ENCODE measurements around the gene LRRC25.

Gene LRRC25

GRCh38 chr19:18423258-18424020 lies 26.0 kb upstream of the LRRC25 start:
- ATAC-seq (replicated peaks) = no peak
- Mint-ChIP-seq H3K27me3 (peaks cover 6 to 13% of the 10 kb centered on the region in 2 donors), H3K9me3 (no peaks in the 10 kb centered on the region), H3K36me3 (no peaks in the 10 kb centered on the region), H3K27ac (no peak overlapping the region), H3K4me1 (peaks cover 40 to 59% of the 10 kb centered on the region in 2 donors), H3K4me3 (no peak overlapping the region)
- no peak for DNase-seq

- no peak overlapping the region for H3K4me3 Mint-ChIP-seq
- H3K27me3 Mint-ChIP-seq = peaks cover 13 to 20% of the 10 kb centered on the region in 2 donors
- ATAC-seq (replicated peaks) (no peak), DNase-seq (no peak)
- H3K4me1 Mint-ChIP-seq = peaks cover 47 to 67% of the 10 kb centered on the region in 2 donors
- H3K9me3 Mint-ChIP-seq = no peaks in the 10 kb centered on the region
- H3K27ac Mint-ChIP-seq = no peak overlapping the region
- H3K36me3 Mint-ChIP-seq = no peaks in the 10 kb centered on the region
Observed at GRCh38 chr19:18422530-18423191, 25.2 kb upstream of the LRRC25 start.

- Mint-ChIP-seq H3K27ac (no peak overlapping the region), H3K9me3 (no peaks in the 10 kb centered on the region), H3K27me3 (peaks cover 22 to 31% of the 10 kb centered on the region in 2 donors), H3K4me1 (peaks cover 56 to 72% of the 10 kb centered on the region in 2 donors), H3K36me3 (no peaks in the 10 kb centered on the region), H3K4me3 (no peak overlapping the region)
- ATAC-seq (replicated peaks) = no peak
- no peak for DNase-seq
Observed at GRCh38 chr19:18421371-18421959, 24.0 kb upstream of the LRRC25 start.

GRCh38 chr19:18420930-18421329 lies 23.5 kb upstream of the LRRC25 start:
- H3K4me3 Mint-ChIP-seq = peak overlapping the region; percentile 17 to 19
- no peaks in the 10 kb centered on the region for H3K9me3 Mint-ChIP-seq
- peaks cover 55 to 72% of the 10 kb centered on the region in 2 donors for H3K4me1 Mint-ChIP-seq
- DNase-seq (no peak), ATAC-seq (replicated peaks) (no peak)
- no peak overlapping the region for H3K27ac Mint-ChIP-seq
- H3K36me3 Mint-ChIP-seq = no peaks in the 10 kb centered on the region
- H3K27me3 Mint-ChIP-seq = peaks cover 27 to 36% of the 10 kb centered on the region in 2 donors

- DNase-seq (no peak), ATAC-seq (replicated peaks) (peak; percentile 37 to 39)
- peaks cover 53 to 74% of the 10 kb centered on the region in 2 donors for H3K4me1 Mint-ChIP-seq
- H3K27me3 Mint-ChIP-seq = peaks cover 34 to 47% of the 10 kb centered on the region in 2 donors
- H3K36me3 Mint-ChIP-seq = no peaks in the 10 kb centered on the region
- H3K4me3 Mint-ChIP-seq = peak overlapping the region; percentile 74 to 86
- H3K27ac Mint-ChIP-seq = peak overlapping the region; percentile 65
- H3K9me3 Mint-ChIP-seq = no peaks in the 10 kb centered on the region
Observed at GRCh38 chr19:18419699-18420460, 22.5 kb upstream of the LRRC25 start.

GRCh38 chr19:18419195-18419698 lies 21.8 kb upstream of the LRRC25 start, which contains the start of gene SSBP4:
Gene SSBP4 (plus strand): TSS chr19:18419398. CDS start chr19:18419649, 251 bp downstream.
- Mint-ChIP-seq H3K9me3 (no peaks in the 10 kb centered on the region), H3K27me3 (peaks cover 38 to 53% of the 10 kb centered on the region in 2 donors), H3K27ac (peak within 1 kb of the TSS; percentile 79), H3K4me1 (peaks cover 53 to 81% of the 10 kb centered on the region in 2 donors), H3K4me3 (peak within 1 kb of the TSS; percentile 82 to 86), H3K36me3 (no peaks in the 10 kb centered on the region)
- ATAC-seq (replicated peaks) = peak; percentile 67 to 74
- peak; percentile 58 for DNase-seq

GRCh38 chr19:18418483-18419194 lies 21.2 kb upstream of the LRRC25 start:
- H3K4me1 Mint-ChIP-seq = peaks cover 55 to 85% of the 10 kb centered on the region in 2 donors
- peaks cover 43 to 59% of the 10 kb centered on the region in 2 donors for H3K27me3 Mint-ChIP-seq
- peak overlapping the region; percentile 79 for H3K27ac Mint-ChIP-seq
- DNase-seq (no peak), ATAC-seq (replicated peaks) (peak; percentile 20 to 27)
- H3K9me3 Mint-ChIP-seq = no peaks in the 10 kb centered on the region
- H3K36me3 Mint-ChIP-seq = no peaks in the 10 kb centered on the region
- peak overlapping the region; percentile 82 to 86 for H3K4me3 Mint-ChIP-seq

GRCh38 chr19:18418029-18418482 lies 20.6 kb upstream of the LRRC25 start:
- Mint-ChIP-seq H3K4me1 (peaks cover 52 to 82% of the 10 kb centered on the region in 2 donors), H3K4me3 (peak overlapping the region; percentile 82 to 86), H3K9me3 (no peaks in the 10 kb centered on the region), H3K36me3 (no peaks in the 10 kb centered on the region), H3K27ac (peak overlapping the region; percentile 79), H3K27me3 (peaks cover 47 to 65% of the 10 kb centered on the region in 2 donors)
- no peak for DNase-seq
- no peak for ATAC-seq (replicated peaks)

- Mint-ChIP-seq H3K9me3 (no peaks in the 10 kb centered on the region), H3K27ac (peak overlapping the region; percentile 82), H3K36me3 (no peaks in the 10 kb centered on the region), H3K27me3 (peaks cover 53 to 71% of the 10 kb centered on the region in 2 donors), H3K4me3 (peak overlapping the region; percentile 82 to 86), H3K4me1 (peaks cover 47 to 77% of the 10 kb centered on the region in 2 donors)
- DNase-seq (no peak), ATAC-seq (replicated peaks) (no peak)
Observed at GRCh38 chr19:18417250-18418028, 20.0 kb upstream of the LRRC25 start.

- peaks cover 44 to 72% of the 10 kb centered on the region in 2 donors for H3K4me1 Mint-ChIP-seq
Observed at GRCh38 chr19:18416778-18417249, 19.4 kb upstream of the LRRC25 start.

GRCh38 chr19:18415178-18415867 lies 17.9 kb upstream of the LRRC25 start:
- DNase-seq (no peak), ATAC-seq (replicated peaks) (no peak)
- Mint-ChIP-seq H3K27ac (no peak overlapping the region), H3K4me3 (peak overlapping the region; percentile 59 to 63), H3K4me1 (peaks cover 41 to 64% of the 10 kb centered on the region in 2 donors), H3K27me3 (peaks cover 64 to 85% of the 10 kb centered on the region in 2 donors), H3K36me3 (no peaks in the 10 kb centered on the region), H3K9me3 (no peaks in the 10 kb centered on the region)

More at GRCh38 chr19:18416778-18417249, 19.4 kb upstream of the LRRC25 start:
- peak overlapping the region; percentile 74 to 82 for H3K4me3 Mint-ChIP-seq
- H3K27me3 Mint-ChIP-seq = peaks cover 59 to 78% of the 10 kb centered on the region in 2 donors
- ATAC-seq (replicated peaks) (peak; percentile 17), DNase-seq (no peak)
- H3K27ac Mint-ChIP-seq = peak overlapping the region; percentile 82
- H3K36me3 Mint-ChIP-seq = no peaks in the 10 kb centered on the region
- no peaks in the 10 kb centered on the region for H3K9me3 Mint-ChIP-seq

Data from stimulated activated naive B cell treated with anti-CD40 and anti-IgM and Interleukin-4, amounts not matched to agents 10 μg/mL and 1 μg/mL and 100 μg/mL, for 72 hours (primary cell).